Gastrocnemius medialis (tissue), 4 donors: Measurements from ENCODE around the gene PSG2.
"Not testable (repeated sequence)": the region's sequence is repeated elsewhere in the genome, so short reads cannot be mapped to it uniquely, and the experiment has no call there.

Experiments used
- CTCF ChIP-seq, 5 experiments: fragments of 450-650 bp in 3 of 5; fragments of 200-600 bp in 2 of 5; sonication (generic) in 2 of 5; IDR thresholded peaks in 4 of 5; conservative IDR thresholded peaks in 1 of 5; 1 replicate in 4 of 5; 2 replicates in 1 of 5; pipeline ENCODE4 v1.5.1; 2016 to 2019; ENCODE audit warnings: antibody characterized with exemption in 5 of 5, mild to moderate bottlenecking in 3 of 5, moderate library complexity in 3 of 5
- POLR2A ChIP-seq, 2 donors: fragments of 450-650 bp; IDR thresholded peaks; one replicate each; pipeline ENCODE4 v1.6.1; 2017; ENCODE audit warnings: antibody characterized with exemption in 2 of 2, mild to moderate bottlenecking in 2 of 2, moderate library complexity in 2 of 2

GRCh38 chr19:43129197-43129596 is 46.7 kb upstream of the PSG2 start:
- not testable (repeated sequence) for TF ChIP-seq CTCF (IDR thresholded peaks at IDR 0.05 in 4 of 5, conservative IDR thresholded peaks at IDR 0.05 in 1 of 5); POLR2A (IDR thresholded peaks at IDR 0.05)
